H1 (cell line): Measurements from ENCODE around the gene UBE4B. TPM values are rescaled to one million over a fixed set of nuclear protein-coding genes. Genes with fewer than 3 reads are reported as not detected.

Experiments used
- CTCF ChIA-PET: fragments of 300-600 bp; sonication (Branson Sonifier 250); formaldehyde crosslinking; loops from one replicate; lab custom pipeline; 2021; ENCODE audit not compliant: partially characterized antibody; lab: Charles Lee
- POLR2A ChIA-PET: fragments of 300-600 bp; sonication (Branson Sonifier 250); formaldehyde crosslinking; loops from one replicate; lab custom pipeline; 2021; ENCODE audit warnings: inconsistent platforms; ENCODE audit not compliant: partially characterized antibody; lab: Charles Lee
- DNase-seq, 2 experiments: peaks; one replicate each; pipeline versions ENCODE4 v3.0.0 to v3.0.0-alpha.2; 2010 to 2022; ENCODE audit warnings: low spot score in 2 of 2, low read depth in 1 of 2, mixed read lengths in 1 of 2
- FAIRE-seq: peaks from 2 replicates; lab custom pipeline; 2011; peaks lifted over from hg19 to GRCh38; lab: Jason Lieb, UNC
- H2AFZ ChIP-seq: 2 replicates; pipeline ENCODE4 v1.8.1; 2012; ENCODE audit warnings: low read length, inconsistent platforms
- H2AK5ac ChIP-seq: 2 replicates; pipeline ENCODE4 v1.6.1; 2013; ENCODE audit warnings: low read depth, low read length
- H2BK120ac ChIP-seq: replicated peaks from 2 replicates; pipeline ENCODE3; 2013; ENCODE audit warnings: low read depth, low read length, inconsistent platforms
- H2BK12ac ChIP-seq: 2 replicates; pipeline ENCODE4 v1.6.1; 2013; ENCODE audit warnings: low read depth, low read length
- H2BK15ac ChIP-seq: 2 replicates; pipeline ENCODE4 v1.6.1; 2013; ENCODE audit warnings: low read length
- H2BK20ac ChIP-seq: 2 replicates; pipeline ENCODE4 v1.6.1; 2013; ENCODE audit warnings: low read length
- H2BK5ac ChIP-seq: 2 replicates; pipeline ENCODE4 v1.6.1; 2013; ENCODE audit warnings: low read depth, low read length
- H3K14ac ChIP-seq: 2 replicates; pipeline ENCODE4 v1.6.1; 2013; ENCODE audit warnings: inconsistent platforms; ENCODE audit not compliant: insufficient read length
- H3K18ac ChIP-seq: 2 replicates; pipeline ENCODE4 v1.6.1; 2013; ENCODE audit warnings: low read length; ENCODE audit errors: extremely low read depth
- H3K23ac ChIP-seq: 2 replicates; pipeline ENCODE4 v1.6.1; 2013; ENCODE audit warnings: inconsistent platforms; ENCODE audit not compliant: insufficient read length
- H3K23me2 ChIP-seq: 2 replicates; pipeline ENCODE4 v1.6.1; 2013; ENCODE audit warnings: low read depth, low read length
- H3K27ac ChIP-seq: 2 replicates; pipeline ENCODE4 v1.6.1; 2011; ENCODE audit warnings: low read depth, low read length, inconsistent platforms
- H3K27me3 ChIP-seq, 4 experiments: replicated peaks in 1 of 4; 1 replicate in 1 of 4; 2 replicates in 3 of 4; pipeline versions ENCODE4 v1.6.1 to v1.8.1; 2011 to 2013; ENCODE audit warnings: low read length in 3 of 4, mild to moderate bottlenecking in 3 of 4, inconsistent platforms in 2 of 4, mixed read lengths in 2 of 4, moderate library complexity in 1 of 4; ENCODE audit not compliant: control insufficient read depth in 3 of 4, insufficient read depth in 3 of 4; ENCODE audit errors: extremely low read depth in 1 of 4
- H3K36me3 ChIP-seq, 4 experiments: 2 replicates each; pipeline versions ENCODE4 v1.6.1 to v1.8.1; 2011 to 2013; ENCODE audit warnings: mild to moderate bottlenecking in 4 of 4, low read length in 3 of 4, moderate library complexity in 2 of 4, control low read depth in 1 of 4, inconsistent platforms in 1 of 4; ENCODE audit not compliant: insufficient read depth in 4 of 4, control insufficient read depth in 2 of 4
- H3K4ac ChIP-seq: replicated peaks from 2 replicates; pipeline ENCODE3; 2013; ENCODE audit warnings: low read length, low read depth, mixed read lengths, inconsistent platforms; ENCODE audit not compliant: insufficient read length
- H3K4me1 ChIP-seq, 4 experiments: replicated peaks in 1 of 4; 1 replicate in 1 of 4; 2 replicates in 3 of 4; pipeline versions ENCODE4 v1.6.1 to v1.8.1; 2011 to 2013; ENCODE audit warnings: low read length in 3 of 4, inconsistent platforms in 2 of 4, mixed read lengths in 1 of 4; ENCODE audit not compliant: insufficient read depth in 4 of 4, control insufficient read depth in 3 of 4
- H3K4me2 ChIP-seq, 2 experiments: 2 replicates each; pipeline versions ENCODE4 v1.6.1 to v1.8.1; 2011 to 2013; ENCODE audit warnings: low read depth in 2 of 2, low read length in 2 of 2, control low read depth in 1 of 2, inconsistent platforms in 1 of 2, mild to moderate bottlenecking in 1 of 2; ENCODE audit not compliant: insufficient read depth in 1 of 2
- H3K4me3 ChIP-seq, 4 experiments: fragments of 200-600, 300-600 bp in 1 of 4; sonication (generic), shearing (Covaris generic), sonication (Bioruptor Twin) in 1 of 4; 2 replicates each; pipeline versions ENCODE4 v1.5.1 to v1.8.1; 2011 to 2016; ENCODE audit warnings: low read length in 4 of 4, low read depth in 3 of 4, control low read depth in 2 of 4, inconsistent platforms in 2 of 4, mild to moderate bottlenecking in 2 of 4, mixed read lengths in 1 of 4, moderate library complexity in 1 of 4; ENCODE audit not compliant: insufficient read depth in 2 of 4; ENCODE audit errors: extremely low read depth in 1 of 4
- H3K56ac ChIP-seq: replicated peaks from 2 replicates; pipeline ENCODE3; 2013; ENCODE audit warnings: low read depth, mild to moderate bottlenecking, mixed read lengths, low read length, inconsistent platforms; ENCODE audit not compliant: insufficient read length
- H3K79me1 ChIP-seq: 2 replicates; pipeline ENCODE4 v1.6.1; 2013; ENCODE audit warnings: low read depth, low read length, control low read depth
- H3K79me2 ChIP-seq, 2 experiments: 2 replicates each; pipeline versions ENCODE4 v1.6.1 to v1.8.1; 2012 to 2013; ENCODE audit warnings: low read length in 2 of 2, mild to moderate bottlenecking in 2 of 2, inconsistent platforms in 1 of 2; ENCODE audit not compliant: insufficient read depth in 2 of 2, control insufficient read depth in 1 of 2
- H3K9ac ChIP-seq, 4 experiments: replicated peaks in 1 of 4; 1 replicate in 1 of 4; 2 replicates in 3 of 4; pipeline versions ENCODE4 v1.6.1 to v1.8.1; 2011 to 2013; ENCODE audit warnings: low read depth in 3 of 4, low read length in 3 of 4, control low read depth in 2 of 4, mild to moderate bottlenecking in 2 of 4, moderate library complexity in 2 of 4, inconsistent platforms in 1 of 4; ENCODE audit errors: extremely low read depth in 1 of 4
- H3K9me3 ChIP-seq, 2 experiments: 2 replicates each; pipeline versions ENCODE4 v1.6.1 to v1.8.1; 2012 to 2013; ENCODE audit warnings: mild to moderate bottlenecking in 2 of 2, moderate library complexity in 2 of 2, control low read depth in 1 of 2, inconsistent platforms in 1 of 2, low read depth in 1 of 2, low read length in 1 of 2, mixed read lengths in 1 of 2; ENCODE audit not compliant: insufficient read depth in 2 of 2
- H4K20me1 ChIP-seq, 2 experiments: replicated peaks in 1 of 2; 2 replicates each; pipeline versions ENCODE3 to v1.8.1; 2011 to 2013; ENCODE audit warnings: inconsistent platforms in 2 of 2, low read length in 2 of 2, mild to moderate bottlenecking in 1 of 2; ENCODE audit not compliant: insufficient read depth in 2 of 2, control insufficient read depth in 1 of 2
- H4K5ac ChIP-seq: 2 replicates; pipeline ENCODE4 v1.6.1; 2013; ENCODE audit warnings: low read length, low read depth, mixed read lengths, inconsistent platforms; ENCODE audit not compliant: insufficient read length
- H4K8ac ChIP-seq: 2 replicates; pipeline ENCODE4 v1.8.0; 2013; ENCODE audit warnings: mild to moderate bottlenecking, moderate library complexity, low read length, inconsistent platforms; ENCODE audit not compliant: insufficient read depth; ENCODE audit errors: extremely low read depth
- H4K91ac ChIP-seq: replicated peaks from 2 replicates; pipeline ENCODE3; 2013; ENCODE audit warnings: low read length, mixed read lengths, inconsistent platforms; ENCODE audit not compliant: insufficient read length
- GABPA ChIP-seq: IDR thresholded peaks from 2 replicates; pipeline ENCODE4 v1.6.1; 2011; ENCODE audit warnings: mild to moderate bottlenecking, low read length, moderate library complexity, borderline replicate concordance; ENCODE audit not compliant: insufficient read depth
- WGBS, 2 experiments: shearing (Covaris generic) in 1 of 2; methylation state at CpG; one replicate each; pipeline versions ENCODE4 v1.1.6 to v1.1.7; 2013 to 2015; ENCODE audit warnings: low lambda C conversion rate in 2 of 2, mixed read lengths in 2 of 2, inconsistent platforms in 1 of 2, low coverage in 1 of 2, missing lambda C conversion rate in 1 of 2; ENCODE audit not compliant: insufficient replicate concordance in 2 of 2, insufficient coverage in 1 of 2, insufficient read length in 1 of 2; ENCODE audit errors: extremely low coverage in 1 of 2, missing lambda C conversion rate in 1 of 2; 5-methylcytosine and 5-hydroxymethylcytosine counted together
- polyA plus RNA-seq, 7 experiments: library from polyadenylated mRNA; depleted of rRNA in 3 of 7; stranded (reverse) in 5 of 7; unstranded in 2 of 7; fragments of >200 nt in 5 of 7; fragments of 200-250 nt in 2 of 7; gene quantifications; 1 replicate in 5 of 7; 2 replicates in 1 of 7; 4 replicates in 1 of 7; pipeline versions ENCODE4 v1.2.1 to v1.2.3, GENCODE V29; 2011 to 2013; ENCODE audit warnings: missing spikeins in 2 of 7, mixed read lengths in 2 of 7
- total RNA-seq: library from RNA; stranded (reverse); fragmentation: NEBNext Ultra II Directional; extraction: Animal tissue kit (Norgen Biotek cat#: 25700); gene quantifications from 2 replicates; pipeline ENCODE4 v1.2.1, GENCODE V29; 2021

Gene UBE4B
- total and polyA plus RNA-seq, 2 of the 8 experiments (the other 6 are each of a cell fraction or from before 2014, with no cell fraction given), result 24.5 to 90.1 TPM

DNA sequence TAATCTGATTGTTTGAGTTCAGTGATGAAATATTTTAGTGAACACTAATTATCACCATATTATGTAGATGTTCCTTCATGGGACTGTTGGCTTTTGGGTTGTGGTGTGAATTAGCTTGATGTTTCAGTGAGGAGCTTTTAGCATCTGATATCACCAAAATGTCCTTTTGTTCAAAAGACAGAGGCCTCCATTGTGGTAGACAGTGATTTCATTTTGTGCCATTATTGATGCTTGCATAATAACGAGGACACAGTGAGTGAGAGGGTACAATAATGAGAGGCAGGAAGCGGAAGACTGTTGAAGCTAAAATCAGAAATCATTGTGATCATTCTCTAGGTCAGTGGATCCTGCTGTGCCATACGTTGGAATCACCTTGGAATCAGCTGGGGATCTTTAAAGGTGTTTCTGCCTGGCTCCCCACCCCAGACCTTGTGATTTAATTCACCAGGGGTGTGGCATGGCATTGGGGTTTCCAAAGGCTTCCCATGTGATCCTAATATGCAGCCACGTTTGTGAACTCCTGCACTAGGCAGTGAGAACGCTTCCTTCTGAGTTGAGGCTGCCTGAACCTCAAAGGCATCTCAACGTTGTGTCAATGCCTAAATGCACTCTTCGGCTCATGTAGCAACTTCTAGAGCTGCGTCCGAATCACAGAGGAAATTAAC, 95.5 kb downstream of the UBE4B start:
- H3K27me3 ChIP-seq, result no peaks in the 10 kb centered on the region
- H3K23me2 ChIP-seq, result no peaks in the 10 kb centered on the region
- FAIRE-seq (no peak), DNase-seq (no peak)
- no peak overlapping the region for H3K4me2 ChIP-seq
- no peak overlapping the region for H2BK12ac ChIP-seq
- peaks cover 7 to 44% (median 16%) of the 10 kb centered on the region in 4 experiments for H3K36me3 ChIP-seq
- no peak overlapping the region for H4K5ac ChIP-seq
- no peak overlapping the region for H2BK15ac ChIP-seq
- no peak overlapping the region for H3K4me3 ChIP-seq
- H3K4ac ChIP-seq, result no peak overlapping the region
- H2BK120ac ChIP-seq, result no peak overlapping the region
- H3K9me3 ChIP-seq, result no peaks in the 10 kb centered on the region
- H2AFZ ChIP-seq, result no peak overlapping the region
- ChIA-PET CTCF (interaction anchor here (0.6 to 1.7 kb wide), 4 partner anchors 25 to 169 kb away, joined by 3 to 5 read pairs (median 3); no protein-coding TSS in a partner anchor), POLR2A (no interaction called here)
- H3K4me1 ChIP-seq, result no peaks in the 10 kb centered on the region
- 91% methylated on average over 9 of the region's 9 CpGs; no CpG with 5 or more reads in 1 of the 2 experiments for WGBS, 2 experiments
- no peak overlapping the region for H3K56ac ChIP-seq
- no peaks in the 10 kb centered on the region for H3K79me1 ChIP-seq
- no peak overlapping the region for H2BK20ac ChIP-seq
- TF ChIP-seq GABPA, result no peak
- H4K91ac ChIP-seq, result no peak overlapping the region
- H4K8ac ChIP-seq, result no peak overlapping the region
- no peaks in the 10 kb centered on the region for H4K20me1 ChIP-seq
- H3K18ac ChIP-seq, result no peak overlapping the region
- no peak overlapping the region for H3K23ac ChIP-seq
- H3K14ac ChIP-seq, result no peak overlapping the region
- no peak overlapping the region for H3K27ac ChIP-seq
- H3K9ac ChIP-seq, result no peak overlapping the region
- H2BK5ac ChIP-seq, result no peak overlapping the region
- H2AK5ac ChIP-seq, result no peak overlapping the region
- H3K79me2 ChIP-seq, result no peaks in the 10 kb centered on the region
